Caco-2 (cell line): Measurements from ENCODE around the gene VPS13C. TPM values are rescaled to one million over a fixed set of nuclear protein-coding genes. Genes with fewer than 3 reads are reported as not detected.

Experiments used
- BruUV-seq: library from RNA; stranded (reverse); fragments of 400-500 nt; replicated peaks from 2 replicates; lab custom pipeline; 2021; lab: Mats Ljungman, UMichigan
- CTCF ChIA-PET: fragments of 300-600 bp; sonication (Branson Sonifier 250); formaldehyde crosslinking; loops from one replicate; lab custom pipeline; 2022; ENCODE audit warnings: antibody characterized with exemption; lab: Charles Lee
- POLR2A ChIA-PET: fragments of 300-600 bp; sonication (Branson Sonifier 250); formaldehyde crosslinking; loops from one replicate; lab custom pipeline; 2022; ENCODE audit warnings: antibody characterized with exemption; lab: Charles Lee
- DNase-seq, 2 experiments: peaks; one replicate each; pipeline versions ENCODE4 v3.0.0 to v3.0.0-alpha.2; 2020 to 2022
- H3K27me3 ChIP-seq: replicated peaks from 2 replicates; pipeline ENCODE4 v1.6.0; 2011; ENCODE audit warnings: low read length; ENCODE audit not compliant: control insufficient read depth, insufficient read depth
- H3K36me3 ChIP-seq: 2 replicates; pipeline ENCODE4 v1.5.1; 2011; ENCODE audit warnings: low read length; ENCODE audit not compliant: control insufficient read depth, insufficient read depth
- H3K4me1 ChIP-seq: fragments of 250-450 bp; sonication (Bioruptor Pico); 2 replicates; pipeline ENCODE4 v1.5.1; 2020; ENCODE audit warnings: mild to moderate bottlenecking
- H3K4me3 ChIP-seq: 2 replicates; pipeline ENCODE4 v1.5.1; 2011; ENCODE audit warnings: low read depth, mild to moderate bottlenecking, control low read depth, low read length
- H3K9me3 ChIP-seq: fragments of 250-450 bp; sonication (Bioruptor Pico); 2 replicates; pipeline ENCODE4 v1.5.1; 2020; ENCODE audit warnings: mild to moderate bottlenecking, moderate library complexity
- H3K27ac Mint-ChIP-seq: one replicate; pipeline ENCODE4 v1.8.0; 2022; ENCODE audit warnings: mixed read lengths; ENCODE audit not compliant: unreplicated experiment
- H3K27me3 Mint-ChIP-seq: one replicate; pipeline ENCODE4 v1.8.0; 2022; ENCODE audit warnings: mixed read lengths; ENCODE audit not compliant: insufficient read depth, unreplicated experiment
- H3K36me3 Mint-ChIP-seq: one replicate; pipeline ENCODE4 v1.8.0; 2022; ENCODE audit warnings: mild to moderate bottlenecking, mixed read lengths; ENCODE audit not compliant: insufficient read depth, unreplicated experiment
- H3K4me1 Mint-ChIP-seq: one replicate; pipeline ENCODE4 v1.8.0; 2022; ENCODE audit warnings: low read depth, mixed read lengths; ENCODE audit not compliant: unreplicated experiment
- H3K4me3 Mint-ChIP-seq: one replicate; pipeline ENCODE4 v1.8.0; 2022; ENCODE audit warnings: mild to moderate bottlenecking, moderate library complexity, mixed read lengths; ENCODE audit not compliant: unreplicated experiment
- H3K9me3 Mint-ChIP-seq: one replicate; pipeline ENCODE4 v1.8.0; 2022; ENCODE audit warnings: mixed read lengths; ENCODE audit not compliant: unreplicated experiment
- CTCF ChIP-seq, 2 experiments: fragments of 200-600 bp in 1 of 2; IDR thresholded peaks; 1 replicate in 1 of 2; 2 replicates in 1 of 2; pipeline versions ENCODE4 v1.5.1 to v1.8.0; 2011 to 2022; ENCODE audit warnings: antibody characterized with exemption in 1 of 2, control low read depth in 1 of 2, inconsistent platforms in 1 of 2, low read depth in 1 of 2, low read length in 1 of 2, mild to moderate bottlenecking in 1 of 2, moderate library complexity in 1 of 2; ENCODE audit not compliant: insufficient read depth in 1 of 2, severe bottlenecking in 1 of 2, unreplicated experiment in 1 of 2
- intact Hi-C: fragments of 100-400 bp; cut with micrococcal nuclease; formaldehyde crosslinking; loops from one replicate; pipeline ENCODE4 v1.10.0; 2022; ENCODE audit not compliant: unreplicated experiment
- total RNA-seq: library from RNA; stranded (reverse); gene quantifications from 2 replicates; pipeline ENCODE4 v1.2.3, GENCODE V29; 2022

Gene VPS13C
- total RNA-seq, 1 experiment from 2014 or later, result 42.4 TPM

- peak; percentile 30 to 43 for TF ChIP-seq CTCF (IDR thresholded peaks at IDR 0.05; ENCODE audit: insufficient read depth in 1 of 2, low read depth in 1 of 2, low read length in 1 of 2, severe bottlenecking in 1 of 2, unreplicated experiment in 1 of 2)
- Mint-ChIP-seq H3K9me3 (no peaks in the 10 kb centered on the region), H3K27me3 (no peaks in the 10 kb centered on the region), H3K4me3 (no peak overlapping the region), H3K27ac (no peak overlapping the region), H3K36me3 (peaks cover 31% of the 10 kb centered on the region), H3K4me1 (no peaks in the 10 kb centered on the region)
- intact Hi-C loops, result loop anchor here (1.0 to 10.0 kb wide), 3 partner anchors 199 to 435 kb away; no protein-coding TSS in a partner anchor
- CTCF ChIA-PET, result interaction anchor here (0.9 kb wide), 1 partner anchor 188 kb away, joined by 3 read pairs; the partner anchor contains the start of gene VPS13C
- no peak for DNase-seq
- POLR2A ChIA-PET, result no interaction called here
- no TSS peak for BruUV-seq
- H3K9me3 ChIP-seq, result no peaks in the 10 kb centered on the region
- no peaks in the 10 kb centered on the region for H3K27me3 ChIP-seq
- no peaks in the 10 kb centered on the region for H3K36me3 ChIP-seq
- H3K4me1 ChIP-seq, result no peaks in the 10 kb centered on the region
- no peak overlapping the region for H3K4me3 ChIP-seq
These were observed 188.2 kb downstream of the VPS13C start for GRCh38 chr15:61871926-61872522.

GRCh38 chr15:61869656-61870055, 190.6 kb downstream of the VPS13C start:
- no peak overlapping the region for H3K4me3 ChIP-seq
- ChIA-PET CTCF (interaction anchor here (0.6 kb wide), 1 partner anchor 218 kb away, joined by 3 read pairs; no protein-coding TSS in a partner anchor), POLR2A (no interaction called here)
- H3K36me3 ChIP-seq, result no peaks in the 10 kb centered on the region
- H3K4me3 Mint-ChIP-seq, result no peak overlapping the region
- no peaks in the 10 kb centered on the region for H3K27me3 ChIP-seq
- no peak for TF ChIP-seq CTCF (IDR thresholded peaks at IDR 0.05; ENCODE audit: insufficient read depth in 1 of 2, low read depth in 1 of 2, low read length in 1 of 2, severe bottlenecking in 1 of 2, unreplicated experiment in 1 of 2)
- intact Hi-C loops, result loop anchor here (5.0 to 10.0 kb wide), 2 partner anchors 275 to 438 kb away; no protein-coding TSS in a partner anchor
- H3K4me1 Mint-ChIP-seq, result no peaks in the 10 kb centered on the region
- no peaks in the 10 kb centered on the region for H3K27me3 Mint-ChIP-seq
- H3K9me3 ChIP-seq, result no peaks in the 10 kb centered on the region
- H3K27ac Mint-ChIP-seq, result no peak overlapping the region
- H3K4me1 ChIP-seq, result no peaks in the 10 kb centered on the region
- no TSS peak for BruUV-seq
- H3K9me3 Mint-ChIP-seq, result no peaks in the 10 kb centered on the region
- DNase-seq, result no peak
- H3K36me3 Mint-ChIP-seq, result peaks cover 26% of the 10 kb centered on the region

- ChIA-PET POLR2A (no interaction called here), CTCF (no interaction called here)
- Mint-ChIP-seq H3K4me1 (no peaks in the 10 kb centered on the region), H3K36me3 (peaks cover 12% of the 10 kb centered on the region), H3K27me3 (no peaks in the 10 kb centered on the region), H3K9me3 (no peaks in the 10 kb centered on the region), H3K4me3 (no peak overlapping the region), H3K27ac (no peak overlapping the region)
- no peak for TF ChIP-seq CTCF (IDR thresholded peaks at IDR 0.05; ENCODE audit: insufficient read depth in 1 of 2, low read depth in 1 of 2, low read length in 1 of 2, severe bottlenecking in 1 of 2, unreplicated experiment in 1 of 2)
- no peaks in the 10 kb centered on the region for H3K4me1 ChIP-seq
- no peak overlapping the region for H3K4me3 ChIP-seq
- no peaks in the 10 kb centered on the region for H3K9me3 ChIP-seq
- no peaks in the 10 kb centered on the region for H3K36me3 ChIP-seq
- no TSS peak for BruUV-seq
- no peaks in the 10 kb centered on the region for H3K27me3 ChIP-seq
- intact Hi-C loops, result no loop called here
- no peak for DNase-seq
These were observed 198.3 kb downstream of the VPS13C start for GRCh38 chr15:61861962-61862361.
